HUDEP-2 (cell line): ENCODE measurements around the gene COL10A1.

Experiments
- DNase-seq, 76 experiments: peaks; one replicate each; lab custom pipeline; 2025; ENCODE audit not compliant: unreplicated experiment in 76 of 76; lab: John Stamatoyannopoulos, UW

COL10A1 gene

GRCh38 chr6:116088946-116089345, 37.0 kb downstream of the COL10A1 start:
- DNase-seq = no peak

GRCh38 chr6:116087437-116088027, 38.4 kb downstream of the COL10A1 start:
- no peak for DNase-seq

- no peak for DNase-seq
These were observed 41.6 kb downstream of the COL10A1 start for GRCh38 chr6:116084284-116084683.

GRCh38 chr6:116083052-116083451, 42.9 kb downstream of the COL10A1 start:
- DNase-seq = no peak

- DNase-seq = no peak
These were observed 47.0 kb downstream of the COL10A1 start for GRCh38 chr6:116078945-116079344.

- DNase-seq = no peak
These were observed 47.4 kb downstream of the COL10A1 start for GRCh38 chr6:116078522-116078921.

GRCh38 chr6:116074732-116075390, 51.1 kb downstream of the COL10A1 start:
- DNase-seq = no peak

- no peak for DNase-seq
These were observed 52.0 kb downstream of the COL10A1 start for GRCh38 chr6:116073765-116074440.

- no peak for DNase-seq
These were observed 53.6 kb downstream of the COL10A1 start for GRCh38 chr6:116072368-116072767.

GRCh38 chr6:116070616-116071389, 55.1 kb downstream of the COL10A1 start:
- DNase-seq = no peak

GRCh38 chr6:116070101-116070500, 55.8 kb downstream of the COL10A1 start:
- no peak for DNase-seq
